HG03442 (cell line): ENCODE measurements around the gene UNC5C.

Experiments used
- ATAC-seq: cut with Tn5 transposase; IDR thresholded peaks from one replicate; pipeline ENCODE4 v1.9.1; 2021; ENCODE audit warnings: mild to moderate bottlenecking, moderate library complexity; ENCODE audit not compliant: unreplicated experiment

UNC5C gene

DNA sequence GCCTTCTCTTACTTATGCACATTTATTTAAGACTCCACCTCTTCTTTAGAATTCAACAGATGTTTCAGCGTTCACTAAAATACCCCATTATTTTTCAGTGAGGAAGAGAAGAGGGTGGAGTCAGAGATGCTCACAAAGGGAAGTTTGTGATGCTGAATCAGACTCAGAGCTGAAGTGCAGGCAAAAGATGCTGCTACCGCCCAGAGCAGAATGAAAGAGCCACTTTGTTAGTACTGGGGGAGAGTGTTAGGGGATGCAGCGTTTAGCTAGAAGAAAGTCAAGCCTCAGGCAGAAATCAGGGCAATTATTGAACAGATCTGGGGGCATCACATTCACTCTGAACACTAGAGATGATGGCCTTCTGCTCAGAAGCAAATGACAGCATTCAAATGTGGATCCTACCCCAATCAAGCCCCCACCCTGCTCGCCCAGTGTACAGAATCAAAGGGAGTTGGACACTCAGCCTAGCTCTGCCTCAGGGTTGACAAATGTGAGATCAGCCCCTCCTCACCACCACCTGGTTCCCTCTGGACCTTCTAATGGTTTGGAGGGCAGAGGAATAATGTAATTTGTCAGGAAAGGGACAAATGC is 138.3 kb downstream of the UNC5C start:
- ATAC-seq = no peak

DNA sequence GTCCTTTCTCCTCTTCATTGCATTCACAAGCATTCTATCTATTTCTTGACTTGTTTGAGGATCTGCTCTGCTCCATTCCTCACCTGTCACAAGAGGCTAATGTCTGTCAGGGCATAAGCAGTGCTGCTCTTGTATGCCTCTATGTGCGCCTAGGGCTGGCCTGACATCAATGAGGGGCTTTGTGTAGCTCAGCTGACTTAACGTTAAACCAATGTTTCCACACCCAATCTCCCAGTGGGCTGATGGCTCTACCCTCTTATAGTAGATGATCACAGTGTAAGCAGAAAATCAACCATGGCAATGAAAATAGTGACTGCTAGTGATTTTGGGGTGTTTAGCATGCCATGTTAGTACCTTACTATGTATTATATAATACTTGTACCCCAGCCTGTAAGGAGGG is 139.0 kb downstream of the UNC5C start:
- no peak for ATAC-seq

DNA sequence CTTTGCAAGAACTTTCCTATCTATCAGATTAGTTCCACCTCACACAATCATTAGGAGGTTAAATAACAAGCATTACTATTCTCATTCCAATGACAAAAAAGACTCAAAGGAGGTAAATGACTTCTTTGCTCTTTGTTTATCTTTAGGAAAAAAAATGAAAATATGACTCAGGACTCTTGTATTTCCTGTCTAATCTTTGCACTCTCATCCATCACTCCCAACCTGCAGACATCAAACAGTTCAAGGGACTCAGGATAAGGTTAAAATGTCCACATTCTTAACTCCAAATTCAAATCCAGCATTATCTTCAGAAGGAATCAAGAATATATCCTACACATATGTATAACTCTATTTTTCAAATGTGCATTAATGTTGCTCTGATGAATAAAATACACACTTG is 139.6 kb downstream of the UNC5C start:
- ATAC-seq = no peak

DNA sequence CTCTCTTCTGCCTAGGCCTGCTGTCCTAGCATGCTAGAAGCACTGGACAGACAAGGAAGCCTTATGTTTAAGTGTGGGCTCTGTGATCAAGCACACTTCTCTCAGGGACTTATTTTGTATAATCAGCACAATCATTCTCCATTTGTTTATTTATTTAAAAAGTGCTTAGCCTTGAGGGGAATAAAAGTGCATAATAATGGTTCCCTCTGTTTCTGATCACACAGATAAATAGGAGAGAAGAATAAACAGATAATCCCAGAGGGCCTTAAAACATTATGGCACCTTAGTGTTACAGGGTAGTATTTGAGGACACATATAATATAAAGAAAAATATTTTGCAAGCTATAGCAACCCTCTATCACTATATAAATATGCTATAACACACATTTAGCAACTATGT is 146.5 kb downstream of the UNC5C start:
- no peak for ATAC-seq

DNA sequence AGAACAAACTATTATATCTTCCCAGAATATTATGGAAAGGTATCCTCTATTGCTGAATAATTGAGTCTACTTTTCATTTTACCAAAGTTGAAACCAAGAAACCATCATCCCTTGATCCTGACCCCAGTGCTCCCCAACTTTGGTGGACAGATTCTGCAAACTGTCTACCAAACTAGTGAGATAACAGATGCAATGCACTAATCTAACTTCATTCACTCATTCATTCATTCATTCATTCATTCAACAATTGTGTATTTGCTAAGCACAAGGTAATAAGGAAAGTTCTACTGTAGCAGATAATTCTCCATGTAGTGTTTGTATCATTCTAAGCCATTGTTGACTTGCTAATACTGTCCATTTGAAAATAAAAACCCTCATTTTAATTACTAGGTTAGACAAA is 150.6 kb downstream of the UNC5C start:
- no peak for ATAC-seq

DNA sequence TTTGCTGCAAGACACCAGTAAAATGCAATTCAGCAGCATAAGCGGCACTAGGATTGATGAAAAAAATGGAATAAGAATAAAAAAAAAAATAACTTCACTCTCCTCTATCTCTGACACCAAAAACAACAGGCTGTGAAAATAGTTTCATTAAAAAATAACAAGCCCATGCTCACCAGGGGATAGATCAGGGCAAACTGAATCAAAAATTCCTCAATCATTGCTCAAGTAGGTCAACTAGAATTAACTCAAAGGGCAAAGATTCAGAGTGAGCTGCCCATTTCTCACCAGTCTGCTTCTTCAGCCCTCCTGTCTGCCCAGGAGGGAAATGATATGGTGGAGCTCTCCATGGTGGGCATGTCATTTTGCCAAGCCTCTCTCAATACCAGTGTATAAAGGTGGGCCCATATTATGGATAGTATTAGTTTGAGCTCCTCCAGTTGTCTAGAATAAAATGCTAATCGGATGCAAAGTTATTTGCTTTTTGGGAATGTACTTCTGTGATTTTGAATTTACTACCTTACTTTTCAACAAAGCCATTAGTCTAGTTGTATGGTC is 153.9 kb downstream of the UNC5C start:
- ATAC-seq = no peak

DNA sequence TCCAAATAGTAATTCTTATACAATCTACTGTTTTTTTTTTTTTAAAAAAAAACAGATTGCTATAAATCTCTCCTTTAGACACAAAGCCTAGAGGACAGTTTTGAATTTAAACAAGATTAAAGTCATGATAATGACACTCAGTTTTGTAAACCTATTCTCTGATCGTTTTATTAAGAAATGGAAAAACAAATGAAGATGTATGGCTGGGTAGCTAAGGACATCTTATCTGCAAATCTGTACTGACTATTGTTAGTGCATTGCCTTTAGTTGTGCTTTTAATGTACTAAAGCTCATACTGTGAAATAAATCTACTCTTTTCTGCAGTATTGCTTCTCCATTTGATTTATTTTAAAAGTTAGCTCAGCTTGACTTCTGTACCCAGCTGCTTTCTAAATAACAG is 155.0 kb downstream of the UNC5C start:
- ATAC-seq = no peak

DNA sequence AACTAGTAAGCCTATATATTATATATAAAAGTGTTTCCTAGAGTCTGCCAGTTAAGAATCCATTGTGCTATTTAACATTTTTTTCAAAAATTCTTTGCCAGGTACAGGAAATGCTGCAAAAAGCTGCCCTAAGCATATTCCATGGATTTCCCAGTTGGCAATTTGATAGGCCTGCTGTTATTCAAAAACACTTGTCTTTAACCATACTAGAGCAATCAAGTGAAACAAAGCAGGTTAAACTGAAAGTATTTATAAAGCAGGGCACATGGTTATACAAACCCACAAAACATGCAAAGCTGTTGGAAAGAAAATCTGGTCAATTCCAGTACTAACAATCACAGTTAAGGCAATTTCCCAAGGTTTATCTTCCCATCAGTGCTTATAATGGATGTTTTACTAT is 159.9 kb downstream of the UNC5C start:
- ATAC-seq = no peak

DNA sequence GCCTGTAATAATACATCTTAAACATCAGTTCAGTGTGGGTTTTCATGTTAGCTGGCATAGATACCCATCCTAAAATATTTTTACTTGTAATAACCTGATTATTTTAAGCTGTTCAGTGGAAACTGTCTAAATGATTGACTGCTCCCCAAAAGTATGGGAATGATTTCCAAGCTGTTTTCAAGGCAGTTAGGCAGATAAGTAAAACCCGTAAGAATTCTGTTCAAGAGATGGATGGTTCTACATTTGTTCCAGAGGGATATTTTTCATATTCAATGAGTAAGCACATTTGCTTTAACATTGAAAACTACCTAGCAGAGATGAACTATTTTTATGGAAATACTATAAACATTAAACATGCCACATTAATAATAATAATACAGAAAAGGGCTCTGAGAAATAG is 161.1 kb downstream of the UNC5C start:
- no peak for ATAC-seq

DNA sequence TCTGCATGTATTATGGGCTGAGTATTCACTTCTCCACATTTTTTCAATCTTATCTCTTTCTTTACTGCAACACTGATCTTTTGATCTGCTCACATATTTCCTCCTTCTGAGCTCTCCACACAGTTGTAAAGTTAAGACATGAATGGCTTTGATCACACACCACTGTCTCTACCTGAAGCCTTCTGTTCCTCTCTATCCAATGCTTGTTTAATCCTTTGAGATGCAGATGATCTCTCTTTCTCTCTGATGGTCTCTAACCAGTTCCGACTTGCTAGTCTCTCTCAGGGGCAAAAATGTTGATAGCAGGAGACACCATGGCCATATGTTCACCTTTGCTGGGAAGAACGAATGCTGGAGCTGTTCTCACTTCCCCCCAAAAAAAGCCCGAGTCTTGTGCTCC is 162.4 kb downstream of the UNC5C start:
- no peak for ATAC-seq

DNA sequence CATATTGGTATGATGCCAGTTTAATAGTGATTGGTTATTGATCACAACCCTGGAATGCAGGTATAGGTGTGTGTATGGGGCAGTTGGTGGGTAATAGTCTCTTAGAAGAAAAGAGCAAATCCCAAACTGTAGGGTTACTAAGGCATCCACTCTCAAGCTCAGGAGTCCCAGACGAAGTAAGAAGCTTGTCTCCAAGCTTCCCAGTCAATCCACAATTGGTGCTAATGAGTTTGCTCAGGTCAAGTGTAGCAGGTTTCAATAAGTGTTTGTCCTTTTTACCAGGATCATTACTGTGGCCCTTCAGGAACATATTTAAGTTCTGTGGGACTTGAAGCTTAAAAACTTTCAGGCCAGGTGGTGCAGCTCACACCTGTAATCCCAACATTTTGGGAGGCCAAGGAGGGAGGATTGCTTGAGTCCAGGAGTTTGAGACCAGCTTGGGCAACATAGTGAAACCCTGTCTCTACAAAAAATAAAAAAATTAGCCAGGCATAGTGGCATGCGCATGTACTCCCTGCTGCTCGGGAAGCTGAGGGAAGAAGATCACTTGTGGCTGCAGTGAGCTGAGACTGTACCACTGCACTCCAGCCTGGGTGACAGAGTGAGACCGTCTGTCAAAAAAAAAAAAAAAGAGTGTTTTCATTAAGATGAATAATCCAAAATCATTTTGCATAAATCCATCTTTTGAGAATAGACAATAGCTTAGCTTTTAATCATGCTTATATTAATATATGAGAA is 166.8 kb downstream of the UNC5C start:
- no peak for ATAC-seq

DNA sequence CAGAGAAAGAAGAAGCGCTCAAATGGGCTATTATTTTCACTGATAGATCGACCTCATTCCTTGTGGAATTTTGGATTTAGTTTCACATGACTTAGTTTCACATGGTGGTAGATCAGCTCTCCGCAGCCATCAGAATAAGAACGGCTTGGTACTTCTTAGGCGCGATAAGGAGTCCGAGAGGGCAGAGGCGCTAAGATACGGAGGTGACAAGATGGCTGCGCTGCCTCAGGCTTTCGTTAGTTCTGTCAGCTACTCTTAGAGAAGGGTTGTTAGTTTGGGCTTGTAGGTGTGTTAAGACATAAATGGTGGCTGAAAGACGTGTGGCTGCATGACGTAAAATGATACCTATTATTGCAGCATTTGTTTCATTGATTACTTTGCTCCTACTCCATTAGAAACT is 169.1 kb downstream of the UNC5C start:
- ATAC-seq = no peak

DNA sequence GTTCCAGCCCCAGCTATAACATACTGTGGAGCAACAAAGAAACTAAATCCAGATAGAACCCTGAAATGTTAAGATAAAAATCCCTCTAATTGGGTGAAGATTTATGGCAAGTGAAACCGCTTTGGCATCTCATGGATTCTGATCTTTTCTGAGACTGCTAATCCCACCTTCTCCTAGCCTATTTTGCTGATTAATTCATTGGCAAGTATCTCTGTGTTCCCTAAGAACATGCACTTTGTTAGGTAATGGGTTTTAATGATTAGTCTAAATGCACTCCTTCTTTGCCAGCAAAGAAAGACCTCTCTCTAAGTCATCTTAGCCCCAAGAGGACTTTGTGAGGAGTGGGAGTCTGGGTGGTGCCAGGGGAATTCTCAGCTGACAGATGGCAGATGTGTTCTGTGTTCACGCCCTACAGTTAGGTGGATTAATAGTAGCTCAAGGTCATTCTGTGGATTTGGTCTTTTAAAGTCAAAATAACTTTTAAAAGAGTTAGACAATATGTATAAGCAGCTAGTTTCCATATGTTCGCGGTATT is 171.3 kb downstream of the UNC5C start:
- ATAC-seq = no peak

DNA sequence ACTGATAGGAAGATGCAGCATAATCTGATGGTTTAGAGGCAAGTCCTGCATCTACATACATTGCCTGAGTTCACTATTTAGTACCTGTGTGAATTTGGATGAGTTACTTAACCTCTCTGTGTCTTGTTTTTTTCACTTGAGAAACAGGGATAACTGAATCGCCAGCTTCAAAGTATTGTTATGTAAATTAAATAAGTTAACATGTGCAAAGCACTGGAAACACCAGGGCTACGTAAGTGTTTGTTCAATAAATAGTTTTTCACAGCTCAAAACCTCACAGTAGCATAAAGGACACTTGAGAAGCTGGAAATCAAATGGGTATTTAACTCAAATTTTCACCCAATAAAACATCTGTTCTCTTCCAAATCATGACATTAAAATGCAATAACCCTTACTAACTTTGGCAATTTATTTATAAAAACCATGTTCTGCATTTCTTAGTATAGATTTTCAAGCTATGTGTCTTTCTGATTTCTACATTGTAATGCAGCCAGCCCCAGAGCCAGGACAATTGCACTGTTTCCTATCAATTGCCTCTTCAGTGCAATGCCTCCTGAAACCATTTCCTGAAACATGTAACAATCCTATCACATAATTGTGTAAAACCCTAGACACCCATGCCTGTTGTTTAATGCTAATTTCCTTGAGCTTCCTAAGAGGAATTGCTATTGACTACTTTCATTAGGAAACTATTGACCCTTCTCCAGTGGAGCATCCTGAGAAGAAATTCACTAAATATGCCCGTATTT is 177.1 kb downstream of the UNC5C start:
- ATAC-seq = no peak

DNA sequence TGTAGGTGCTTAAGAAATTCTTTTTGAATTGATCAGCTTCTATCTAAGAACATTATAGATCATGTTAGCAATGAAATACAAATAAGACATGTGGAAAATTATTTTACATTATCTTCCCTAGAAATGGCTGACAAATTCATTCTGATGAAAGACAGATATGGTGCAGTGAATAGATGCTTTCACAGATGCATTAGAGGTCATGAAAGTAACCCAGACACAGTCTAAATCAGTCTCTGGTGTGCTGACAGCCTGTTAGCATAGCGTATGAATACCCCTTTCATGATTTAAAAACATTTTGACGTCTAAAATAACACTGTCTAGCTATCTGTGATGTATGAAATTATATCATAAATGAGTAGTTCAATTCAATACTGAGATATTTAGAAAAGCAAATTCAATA is 180.9 kb downstream of the UNC5C start:
- ATAC-seq = no peak

DNA sequence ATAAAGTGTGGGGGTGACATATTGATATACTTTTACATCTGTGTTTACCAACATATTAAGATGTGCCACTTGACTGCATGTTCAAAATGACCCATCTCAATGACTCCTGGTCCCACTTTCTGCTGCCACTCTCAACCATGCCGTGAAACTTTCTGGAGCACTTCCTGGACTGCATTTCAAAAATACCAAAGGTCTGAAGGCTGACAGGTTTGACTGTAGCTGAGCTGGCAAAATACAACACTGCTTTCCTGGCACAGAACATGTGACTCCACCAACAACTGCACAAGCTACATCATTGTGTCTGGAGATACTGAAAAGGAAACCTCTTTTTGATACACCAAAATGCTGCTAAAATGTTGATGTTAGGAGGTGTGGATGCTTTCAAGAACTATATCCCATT is 184.8 kb downstream of the UNC5C start:
- no peak for ATAC-seq

DNA sequence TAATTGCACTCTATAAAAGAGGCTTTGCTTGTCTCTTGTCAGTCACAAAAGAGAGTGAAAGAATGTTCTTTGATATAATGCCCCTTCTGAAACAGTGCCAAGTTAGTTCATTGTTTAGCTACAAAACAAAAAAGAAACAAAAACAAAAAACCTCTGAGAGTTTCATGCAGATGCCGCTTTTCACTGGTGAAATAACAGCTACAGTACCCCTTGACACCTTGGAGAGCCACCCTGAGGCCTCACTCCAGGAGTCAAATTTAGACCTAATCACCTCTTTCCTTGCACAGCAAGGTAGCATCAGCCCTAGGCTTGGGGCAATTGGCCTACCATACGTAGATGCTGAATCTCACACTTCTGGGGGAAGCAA is 185.2 kb downstream of the UNC5C start:
- ATAC-seq = no peak

DNA sequence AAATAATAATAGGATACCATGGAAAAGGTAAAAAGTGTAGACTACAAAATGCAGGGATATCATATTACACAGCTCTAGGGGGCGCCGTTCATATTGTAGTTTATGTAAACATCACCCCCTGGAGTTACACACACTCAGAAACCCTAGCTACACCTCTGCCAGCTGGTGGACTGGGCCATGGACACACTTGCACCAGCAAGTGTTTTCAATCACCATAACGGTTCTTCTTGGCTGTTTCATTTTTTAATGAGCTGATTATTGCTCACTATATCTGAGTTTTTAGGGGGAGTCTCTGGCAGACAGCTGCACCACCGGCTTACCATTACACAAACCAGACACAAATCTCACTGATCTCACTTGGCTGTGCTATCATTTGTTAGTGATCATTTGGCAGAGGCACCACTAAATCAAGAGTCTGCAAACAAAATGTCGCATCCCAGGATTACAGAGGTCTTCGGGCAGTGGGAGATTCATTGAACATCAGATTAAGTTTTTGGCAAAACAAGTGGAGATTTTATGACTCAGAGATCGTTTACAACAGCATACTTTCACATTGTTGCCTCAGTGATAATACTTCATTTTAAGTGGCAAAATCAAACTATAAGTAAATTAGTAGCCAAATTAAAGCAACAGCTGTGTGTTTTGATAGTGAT is 185.7 kb downstream of the UNC5C start:
- ATAC-seq = no peak

DNA sequence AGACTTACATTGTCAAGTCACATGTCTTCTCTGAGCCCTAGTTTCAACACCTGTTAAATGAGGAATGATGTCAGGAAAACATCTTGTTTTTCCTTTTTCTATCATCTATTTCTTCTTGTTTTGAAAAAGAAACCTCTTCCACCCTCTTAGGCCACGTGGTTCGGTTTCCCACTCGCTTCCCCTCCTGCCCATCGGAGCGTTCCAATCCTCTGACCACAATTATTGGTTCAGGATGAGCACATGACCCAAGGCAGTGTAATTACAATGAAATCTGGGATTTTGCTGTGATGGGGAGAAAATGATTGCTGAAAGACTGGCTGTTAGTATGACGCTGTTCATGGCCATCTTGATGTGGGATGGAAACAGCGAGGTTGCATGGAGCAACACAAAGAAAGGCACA is 186.7 kb downstream of the UNC5C start:
- ATAC-seq = no peak

DNA sequence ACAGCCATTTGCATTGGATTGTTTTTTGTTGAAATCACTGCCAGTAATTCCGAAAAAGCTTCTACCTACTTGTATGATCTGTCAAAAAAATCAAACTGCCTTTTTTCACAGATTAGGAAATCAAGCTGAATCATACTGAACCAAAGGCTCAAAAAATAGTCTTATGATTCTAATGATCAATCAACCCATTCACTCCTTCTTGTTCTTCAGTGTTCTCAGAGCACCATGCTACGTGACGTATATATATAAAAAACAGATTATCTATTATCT is 187.1 kb downstream of the UNC5C start:
- ATAC-seq = no peak

DNA sequence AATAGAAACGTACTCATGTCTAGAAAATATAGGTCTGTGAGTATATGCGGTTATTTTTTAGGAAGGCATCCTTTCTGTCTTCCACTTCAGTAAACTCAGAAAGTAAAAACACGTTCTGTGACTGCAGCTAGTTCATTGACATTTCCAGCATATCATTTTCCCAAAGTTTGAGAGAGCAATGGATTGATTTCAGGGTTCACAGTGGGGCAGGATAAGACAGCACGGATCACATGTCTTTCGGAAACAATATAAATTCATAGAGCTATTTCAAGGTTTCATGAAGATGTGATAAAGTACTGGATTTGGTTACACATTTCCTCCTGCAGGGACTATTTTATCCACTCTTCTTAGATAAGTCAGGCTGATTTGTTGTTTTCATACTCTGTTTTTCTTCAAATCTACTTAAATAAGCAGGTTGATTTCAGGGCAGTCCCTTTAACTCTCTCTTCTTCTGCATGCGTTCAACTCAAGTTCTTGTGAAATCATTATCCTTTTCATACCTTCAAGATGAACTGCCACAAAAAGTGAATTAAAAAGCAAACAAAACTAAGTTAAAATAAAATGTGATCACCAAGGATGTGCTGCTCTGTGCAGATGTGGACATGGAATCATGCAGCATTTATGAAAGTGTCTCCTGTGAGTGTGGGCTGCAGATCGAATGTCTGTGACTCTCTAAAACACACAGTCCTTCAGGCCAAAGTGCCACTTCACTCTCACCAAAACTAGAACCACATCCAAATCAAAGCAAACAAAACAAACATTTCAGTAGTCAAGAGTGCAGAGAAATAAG is 187.7 kb downstream of the UNC5C start:
- no peak for ATAC-seq
